ENCODE data around the gene PDPR.
"Not testable (repeated sequence)": the region's sequence is repeated elsewhere in the genome, so short reads cannot be mapped to it uniquely, and the experiment has no call there.

DNA sequence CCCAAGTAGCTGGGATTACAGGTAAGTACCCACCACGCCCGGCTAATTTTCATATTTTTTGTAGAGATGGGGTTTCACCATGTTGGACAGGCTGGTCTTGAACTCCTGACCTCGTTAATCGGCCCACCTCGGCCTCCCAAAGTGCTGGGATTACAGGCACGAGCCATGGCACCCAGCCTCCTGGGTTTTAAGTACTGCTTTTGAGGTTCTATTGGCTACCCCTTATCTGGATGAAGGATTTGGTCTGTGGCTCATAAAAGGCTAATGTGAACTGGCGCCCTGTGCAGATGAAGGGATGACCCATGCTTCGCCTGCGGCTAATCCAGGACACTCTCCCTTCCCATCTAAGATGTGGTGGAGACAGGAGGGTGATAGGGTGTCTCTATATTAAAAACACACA is 85.0 kb downstream of the PDPR start:
- not testable (repeated sequence) for TF ChIP-seq CREB1 (IDR thresholded peaks at IDR 0.05; ENCODE audit: low read depth); BCL11A (IDR thresholded peaks at IDR 0.05; ENCODE audit: low read depth, low read length); SMC3 (IDR thresholded peaks at IDR 0.05; ENCODE audit: borderline replicate concordance, low read length); POLR2AphosphoS5 (IDR thresholded peaks at IDR 0.05; ENCODE audit: low read length); POU2F2 (IDR thresholded peaks at IDR 0.05; ENCODE audit: borderline replicate concordance, low read depth, low read length); SIN3A (IDR thresholded peaks at IDR 0.05; ENCODE audit: low read depth, low read length); MEF2A (IDR thresholded peaks at IDR 0.05; ENCODE audit: insufficient read depth, low read depth, low read length)
- TF ChIP-seq, protein P1, sequence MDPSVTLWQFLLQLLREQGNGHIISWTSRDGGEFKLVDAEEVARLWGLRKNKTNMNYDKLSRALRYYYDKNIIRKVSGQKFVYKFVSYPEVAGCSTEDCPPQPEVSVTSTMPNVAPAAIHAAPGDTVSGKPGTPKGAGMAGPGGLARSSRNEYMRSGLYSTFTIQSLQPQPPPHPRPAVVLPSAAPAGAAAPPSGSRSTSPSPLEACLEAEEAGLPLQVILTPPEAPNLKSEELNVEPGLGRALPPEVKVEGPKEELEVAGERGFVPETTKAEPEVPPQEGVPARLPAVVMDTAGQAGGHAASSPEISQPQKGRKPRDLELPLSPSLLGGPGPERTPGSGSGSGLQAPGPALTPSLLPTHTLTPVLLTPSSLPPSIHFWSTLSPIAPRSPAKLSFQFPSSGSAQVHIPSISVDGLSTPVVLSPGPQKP (IDR thresholded peaks at IDR 0.05; ENCODE audit: low read depth, low read length), result not testable (repeated sequence)
- TF ChIP-seq, protein P2, sequence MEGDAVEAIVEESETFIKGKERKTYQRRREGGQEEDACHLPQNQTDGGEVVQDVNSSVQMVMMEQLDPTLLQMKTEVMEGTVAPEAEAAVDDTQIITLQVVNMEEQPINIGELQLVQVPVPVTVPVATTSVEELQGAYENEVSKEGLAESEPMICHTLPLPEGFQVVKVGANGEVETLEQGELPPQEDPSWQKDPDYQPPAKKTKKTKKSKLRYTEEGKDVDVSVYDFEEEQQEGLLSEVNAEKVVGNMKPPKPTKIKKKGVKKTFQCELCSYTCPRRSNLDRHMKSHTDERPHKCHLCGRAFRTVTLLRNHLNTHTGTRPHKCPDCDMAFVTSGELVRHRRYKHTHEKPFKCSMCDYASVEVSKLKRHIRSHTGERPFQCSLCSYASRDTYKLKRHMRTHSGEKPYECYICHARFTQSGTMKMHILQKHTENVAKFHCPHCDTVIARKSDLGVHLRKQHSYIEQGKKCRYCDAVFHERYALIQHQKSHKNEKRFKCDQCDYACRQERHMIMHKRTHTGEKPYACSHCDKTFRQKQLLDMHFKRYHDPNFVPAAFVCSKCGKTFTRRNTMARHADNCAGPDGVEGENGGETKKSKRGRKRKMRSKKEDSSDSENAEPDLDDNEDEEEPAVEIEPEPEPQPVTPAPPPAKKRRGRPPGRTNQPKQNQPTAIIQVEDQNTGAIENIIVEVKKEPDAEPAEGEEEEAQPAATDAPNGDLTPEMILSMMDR (IDR thresholded peaks at IDR 0.05 in 2 of 3, conservative IDR thresholded peaks at IDR 0.05 in 1 of 3; ENCODE audit: control insufficient read depth in 2 of 3, extremely low read depth in 1 of 3, insufficient read depth in 1 of 3, low read depth in 3 of 3, low read length in 3 of 3), result not testable (repeated sequence)
